GM21367 (cell line): Measurements from ENCODE around the gene ABCF1.
A peak's percentile ranks its signal among the peaks of the same experiment; 100 is the strongest.

Experiments used
- ATAC-seq: cut with Tn5 transposase; IDR thresholded peaks from one replicate; pipeline ENCODE4 v1.9.1; 2021; ENCODE audit not compliant: unreplicated experiment

ABCF1 gene

DNA sequence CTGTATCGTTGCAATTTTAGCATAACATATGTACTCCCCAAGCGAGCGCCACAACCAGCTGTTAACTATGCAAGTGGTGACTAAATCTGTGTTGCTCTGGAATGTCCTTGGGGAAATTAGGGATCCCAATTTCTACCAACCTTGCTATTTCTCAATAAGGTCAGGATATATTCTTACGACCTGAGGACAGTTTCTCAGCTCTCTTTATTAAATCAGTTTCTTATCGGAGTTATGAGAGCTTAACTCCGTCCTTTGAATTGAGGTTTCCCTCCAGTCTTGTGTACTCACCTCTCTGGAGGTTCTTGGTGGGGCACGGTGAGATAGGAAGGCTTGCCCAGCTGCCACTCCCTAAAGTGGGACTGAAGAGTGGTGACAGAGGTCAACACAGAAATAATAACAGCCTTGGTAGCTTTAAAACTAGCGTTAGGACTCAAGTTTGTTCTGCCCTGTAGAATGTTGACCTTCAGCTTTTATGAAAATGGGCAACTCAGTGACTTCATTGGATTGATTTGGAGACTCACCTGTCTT lies 47.1 kb downstream of the ABCF1 start:
- ATAC-seq = no peak

DNA sequence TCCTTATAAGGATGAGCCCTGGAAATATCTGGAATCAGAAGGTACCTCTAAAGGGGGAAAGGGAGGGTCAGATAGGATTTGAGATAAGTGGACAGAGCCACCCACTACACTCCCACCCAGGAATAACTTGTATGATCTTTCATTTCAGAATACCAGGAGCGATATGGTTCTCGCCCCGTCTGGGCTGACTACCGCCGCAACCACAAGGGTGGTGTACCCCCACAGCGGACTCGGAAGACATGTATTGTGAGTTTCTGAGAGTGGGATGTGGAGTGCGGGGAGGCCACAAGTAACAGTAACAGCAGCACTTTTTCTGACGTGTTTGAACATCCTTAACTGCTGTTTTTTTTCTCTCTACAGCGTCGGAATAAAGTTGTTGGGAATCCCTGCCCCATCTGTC lies 48.3 kb downstream of the ABCF1 start:
- no peak for ATAC-seq

GRCh38 chr6:30625511-30625910 lies 54.3 kb downstream of the ABCF1 start:
- no peak for ATAC-seq

DNA sequence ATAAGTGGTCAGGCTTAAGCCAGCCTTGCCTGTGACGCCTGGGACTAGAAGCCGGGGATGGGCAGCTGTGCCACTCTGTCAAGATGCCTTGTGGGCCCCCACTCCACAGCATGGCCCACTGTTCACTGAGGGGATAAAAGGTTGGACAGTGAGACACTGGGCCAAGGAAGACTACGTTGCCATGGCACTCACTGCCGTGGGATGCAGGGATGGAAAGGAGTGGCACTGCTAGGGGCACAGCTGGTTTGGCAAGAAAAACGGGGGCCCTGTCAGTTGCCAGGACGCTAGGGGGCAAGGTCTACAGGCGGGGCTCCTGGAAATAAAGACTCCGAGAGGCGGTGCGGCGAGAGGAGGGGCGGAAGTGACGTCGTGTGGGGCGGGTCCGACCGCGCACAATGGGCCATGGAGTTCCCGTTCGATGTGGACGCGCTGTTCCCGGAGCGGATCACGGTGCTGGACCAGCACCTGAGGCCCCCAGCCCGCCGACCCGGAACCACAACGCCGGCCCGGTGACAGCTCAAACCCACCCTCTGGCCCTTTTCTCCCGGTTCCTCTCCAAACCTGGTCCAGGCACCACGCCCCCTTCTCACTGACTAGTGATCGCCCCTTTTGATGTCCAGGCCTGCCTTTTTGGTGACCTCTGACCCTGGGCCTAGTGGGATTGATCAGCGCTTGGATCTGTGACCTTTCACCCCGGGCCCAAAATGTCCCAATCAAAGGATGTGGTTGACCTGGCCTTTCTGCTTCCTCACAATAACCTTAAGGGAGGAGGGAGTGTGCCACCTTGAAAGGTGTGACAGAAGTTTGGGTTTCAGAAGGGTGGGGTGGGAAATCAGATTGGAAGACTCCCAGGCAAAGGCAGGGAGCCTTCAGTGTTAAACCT lies 55.5 kb downstream of the ABCF1 start, which contains the start of gene ATAT1:
Gene ATAT1 (plus strand): TSS at position 391 of the 883 bp plus-strand sequence.
- ATAC-seq = peak; percentile 70

- no peak for ATAC-seq
Observed at GRCh38 chr6:30635834-30636233, 64.6 kb downstream of the ABCF1 start.

GRCh38 chr6:30640481-30640880 lies 69.2 kb downstream of the ABCF1 start:
- ATAC-seq = no peak

- no peak for ATAC-seq
Observed at GRCh38 chr6:30641048-30641447, 69.8 kb downstream of the ABCF1 start.
